Measurements from ENCODE around the gene EEFSEC. TPM values are rescaled to one million over a fixed set of nuclear protein-coding genes. Genes with fewer than 3 reads are reported as not detected.

The EEFSEC gene
- polyA plus RNA-seq, 1 donor (not counting 4 experiments of a cell fraction or from before 2014, with no cell fraction given) = 8.7 TPM

DNA sequence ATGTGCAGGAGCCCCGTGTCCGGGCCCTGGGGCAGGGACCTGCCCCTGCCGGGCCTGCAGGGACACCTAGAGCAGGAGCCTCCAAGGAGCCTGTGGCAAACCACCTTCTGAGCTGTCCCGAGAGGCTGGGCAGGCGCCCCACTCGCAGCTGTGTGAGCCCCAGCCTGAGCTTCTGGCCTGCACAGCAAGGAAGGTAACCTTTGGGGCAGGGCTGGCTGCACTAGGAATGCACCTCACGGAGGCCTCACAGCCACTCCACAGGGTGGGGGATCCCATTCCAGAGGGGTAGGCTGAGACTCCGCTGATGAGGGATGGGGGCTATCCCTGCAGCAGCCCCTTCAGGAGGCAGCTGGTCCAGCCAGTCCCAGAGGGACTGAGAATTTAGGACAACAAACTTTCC, 245.3 kb downstream of the EEFSEC start:
- Histone ChIP-seq H3K4me3 (ENCODE audit: control insufficient read depth in 2 of 3, extremely low read depth in 1 of 3, insufficient read depth in 2 of 3, low read depth in 1 of 3, low read length in 3 of 3) (no peak overlapping the region), H3K4me1 (ENCODE audit: control insufficient read depth, extremely low read depth, insufficient read depth, low read length) (no peaks in the 10 kb centered on the region), H3K4me2 (ENCODE audit: control insufficient read depth, extremely low read depth, insufficient read depth, low read depth, low read length) (no peak overlapping the region), H3K9me1 (ENCODE audit: control insufficient read depth, extremely low read depth, insufficient read depth, low read length) (no peaks in the 10 kb centered on the region), H3K27ac (ENCODE audit: control insufficient read depth, insufficient read depth, low read length) (no peak overlapping the region), H3K9ac (ENCODE audit: control insufficient read depth, extremely low read depth, insufficient read depth, low read length) (no peak overlapping the region), H3K9me3 (ENCODE audit: control insufficient read depth, low read depth, low read length) (no peaks in the 10 kb centered on the region), H3K79me2 (ENCODE audit: control insufficient read depth, insufficient read depth, low read length) (no peaks in the 10 kb centered on the region), H4K20me1 (ENCODE audit: control insufficient read depth, extremely low read depth, insufficient read depth, low read length) (no peaks in the 10 kb centered on the region), H3K36me3 (ENCODE audit: control insufficient read depth in 2 of 2, extremely low read depth in 1 of 2, insufficient read depth in 2 of 2, low read length in 2 of 2) (no peaks in the 10 kb centered on the region), H3K27me3 (ENCODE audit: control insufficient read depth, extremely low read depth, insufficient read depth, low read length) (no peaks in the 10 kb centered on the region), H2AFZ (ENCODE audit: control insufficient read depth, low read length) (no peak overlapping the region)
- TF ChIP-seq EZH2 (IDR thresholded peaks at IDR 0.05; ENCODE audit: low read length) = no peak
- FAIRE-seq = no peak
- DNase-seq (ENCODE audit: low read depth, low spot score) = no peak
- dilution Hi-C loops (cut with MboI; ENCODE audit: extremely low pct_ligation_motif_present, low sequenced_read_pairs) = no loop called here

- TF ChIP-seq, protein P1, sequence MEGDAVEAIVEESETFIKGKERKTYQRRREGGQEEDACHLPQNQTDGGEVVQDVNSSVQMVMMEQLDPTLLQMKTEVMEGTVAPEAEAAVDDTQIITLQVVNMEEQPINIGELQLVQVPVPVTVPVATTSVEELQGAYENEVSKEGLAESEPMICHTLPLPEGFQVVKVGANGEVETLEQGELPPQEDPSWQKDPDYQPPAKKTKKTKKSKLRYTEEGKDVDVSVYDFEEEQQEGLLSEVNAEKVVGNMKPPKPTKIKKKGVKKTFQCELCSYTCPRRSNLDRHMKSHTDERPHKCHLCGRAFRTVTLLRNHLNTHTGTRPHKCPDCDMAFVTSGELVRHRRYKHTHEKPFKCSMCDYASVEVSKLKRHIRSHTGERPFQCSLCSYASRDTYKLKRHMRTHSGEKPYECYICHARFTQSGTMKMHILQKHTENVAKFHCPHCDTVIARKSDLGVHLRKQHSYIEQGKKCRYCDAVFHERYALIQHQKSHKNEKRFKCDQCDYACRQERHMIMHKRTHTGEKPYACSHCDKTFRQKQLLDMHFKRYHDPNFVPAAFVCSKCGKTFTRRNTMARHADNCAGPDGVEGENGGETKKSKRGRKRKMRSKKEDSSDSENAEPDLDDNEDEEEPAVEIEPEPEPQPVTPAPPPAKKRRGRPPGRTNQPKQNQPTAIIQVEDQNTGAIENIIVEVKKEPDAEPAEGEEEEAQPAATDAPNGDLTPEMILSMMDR (optimal IDR thresholded peaks at IDR 0.05 in 1 of 3, IDR thresholded peaks at IDR 0.05 in 1 of 3, conservative IDR thresholded peaks at IDR 0.05 in 1 of 3; ENCODE audit: extremely low read depth in 1 of 3, insufficient read depth in 2 of 3, low read length in 3 of 3) = no peak
- no peak for TF ChIP-seq EZH2 (IDR thresholded peaks at IDR 0.05; ENCODE audit: low read length)
- H3K9ac ChIP-seq (ENCODE audit: control insufficient read depth, extremely low read depth, insufficient read depth, low read length) = no peak overlapping the region
- no peak overlapping the region for H3K4me2 ChIP-seq (ENCODE audit: control insufficient read depth, extremely low read depth, insufficient read depth, low read depth, low read length)
- no peaks in the 10 kb centered on the region for H3K36me3 ChIP-seq (ENCODE audit: control insufficient read depth in 2 of 2, extremely low read depth in 1 of 2, insufficient read depth in 2 of 2, low read length in 2 of 2)
- no peak for FAIRE-seq
- dilution Hi-C loops (cut with MboI; ENCODE audit: extremely low pct_ligation_motif_present, low sequenced_read_pairs) = no loop called here
- no peak for DNase-seq (ENCODE audit: low read depth, low spot score)
- H4K20me1 ChIP-seq (ENCODE audit: control insufficient read depth, extremely low read depth, insufficient read depth, low read length) = no peaks in the 10 kb centered on the region
- H2AFZ ChIP-seq (ENCODE audit: control insufficient read depth, low read length) = no peak overlapping the region
- no peaks in the 10 kb centered on the region for H3K4me1 ChIP-seq (ENCODE audit: control insufficient read depth, extremely low read depth, insufficient read depth, low read length)
- no peak overlapping the region for H3K27ac ChIP-seq (ENCODE audit: control insufficient read depth, insufficient read depth, low read length)
- no peak overlapping the region for H3K4me3 ChIP-seq (ENCODE audit: control insufficient read depth in 2 of 3, extremely low read depth in 1 of 3, insufficient read depth in 2 of 3, low read depth in 1 of 3, low read length in 3 of 3)
- no peaks in the 10 kb centered on the region for H3K9me3 ChIP-seq (ENCODE audit: control insufficient read depth, low read depth, low read length)
- H3K27me3 ChIP-seq (ENCODE audit: control insufficient read depth, extremely low read depth, insufficient read depth, low read length) = no peaks in the 10 kb centered on the region
- H3K79me2 ChIP-seq (ENCODE audit: control insufficient read depth, insufficient read depth, low read length) = no peaks in the 10 kb centered on the region
- H3K9me1 ChIP-seq (ENCODE audit: control insufficient read depth, extremely low read depth, insufficient read depth, low read length) = no peaks in the 10 kb centered on the region
Observed at GRCh38 chr3:128399221-128399915, 246.1 kb downstream of the EEFSEC start.

DNA sequence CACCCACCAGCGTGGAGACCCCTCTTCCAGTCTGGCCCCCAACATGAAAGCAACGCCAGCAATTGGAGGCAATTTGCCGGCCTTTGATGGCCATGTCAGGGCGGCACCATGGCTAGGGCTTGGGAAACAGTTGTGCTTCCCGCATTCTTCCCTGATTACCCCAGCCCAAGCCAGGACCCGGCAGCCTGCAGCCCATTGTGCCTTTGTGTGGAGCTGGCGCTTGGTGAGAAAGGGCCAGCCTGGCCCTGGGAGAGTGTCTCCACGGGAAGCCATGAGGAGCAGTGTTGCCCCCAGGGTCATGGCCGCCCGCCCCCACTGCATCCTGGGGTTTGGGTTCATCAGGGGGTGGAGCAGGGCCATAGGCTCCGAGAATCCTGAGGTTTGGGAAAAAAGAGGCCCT, 247.4 kb downstream of the EEFSEC start:
- Histone ChIP-seq H4K20me1 (ENCODE audit: control insufficient read depth, extremely low read depth, insufficient read depth, low read length) (no peaks in the 10 kb centered on the region), H3K4me2 (ENCODE audit: control insufficient read depth, extremely low read depth, insufficient read depth, low read depth, low read length) (no peak overlapping the region), H2AFZ (ENCODE audit: control insufficient read depth, low read length) (no peak overlapping the region), H3K9ac (ENCODE audit: control insufficient read depth, extremely low read depth, insufficient read depth, low read length) (no peak overlapping the region), H3K9me3 (ENCODE audit: control insufficient read depth, low read depth, low read length) (no peaks in the 10 kb centered on the region), H3K4me1 (ENCODE audit: control insufficient read depth, extremely low read depth, insufficient read depth, low read length) (no peaks in the 10 kb centered on the region), H3K4me3 (ENCODE audit: control insufficient read depth in 2 of 3, extremely low read depth in 1 of 3, insufficient read depth in 2 of 3, low read depth in 1 of 3, low read length in 3 of 3) (no peak overlapping the region), H3K36me3 (ENCODE audit: control insufficient read depth in 2 of 2, extremely low read depth in 1 of 2, insufficient read depth in 2 of 2, low read length in 2 of 2) (no peaks in the 10 kb centered on the region), H3K27ac (ENCODE audit: control insufficient read depth, insufficient read depth, low read length) (no peak overlapping the region), H3K9me1 (ENCODE audit: control insufficient read depth, extremely low read depth, insufficient read depth, low read length) (no peaks in the 10 kb centered on the region), H3K79me2 (ENCODE audit: control insufficient read depth, insufficient read depth, low read length) (no peaks in the 10 kb centered on the region), H3K27me3 (ENCODE audit: control insufficient read depth, extremely low read depth, insufficient read depth, low read length) (no peaks in the 10 kb centered on the region)
- TF ChIP-seq EZH2 (IDR thresholded peaks at IDR 0.05; ENCODE audit: low read length) = no peak
- TF ChIP-seq, protein P1 (optimal IDR thresholded peaks at IDR 0.05 in 1 of 3, IDR thresholded peaks at IDR 0.05 in 1 of 3, conservative IDR thresholded peaks at IDR 0.05 in 1 of 3; ENCODE audit: extremely low read depth in 1 of 3, insufficient read depth in 2 of 3, low read length in 3 of 3) = no peak
- dilution Hi-C loops (cut with MboI; ENCODE audit: extremely low pct_ligation_motif_present, low sequenced_read_pairs) = no loop called here
- FAIRE-seq = no peak
- DNase-seq (ENCODE audit: low read depth, low spot score) = no peak
